IMR-90 (cell line): ENCODE measurements around the gene APPL2. TPM values are rescaled to one million over a fixed set of nuclear protein-coding genes. Genes with fewer than 3 reads are reported as not detected.
"Not testable (repeated sequence)": the region's sequence is repeated elsewhere in the genome, so short reads cannot be mapped to it uniquely, and the experiment has no call there.

Source experiments
- ATAC-seq: fragments of 200-7000 bp; cut with Tn5 transposase; 2 replicates; pipeline ENCODE4 v1.9.1; 2020; ENCODE audit warnings: low read depth, mild to moderate bottlenecking, moderate library complexity
- BruUV-seq: library from RNA; stranded (reverse); fragments of 400-500 nt; replicated peaks from 2 replicates; lab custom pipeline; 2021; lab: Mats Ljungman, UMichigan
- CTCF ChIA-PET: fragments of 300-600 bp; formaldehyde crosslinking; extraction: SDS; loops from one replicate; lab custom pipeline; 2021; ENCODE audit warnings: antibody characterized with exemption; lab: Yijun Ruan, JAX
- POLR2A ChIA-PET: fragments of 300-600 bp; sonication (Branson Sonifier 250); formaldehyde crosslinking; loops from one replicate; lab custom pipeline; 2022; ENCODE audit warnings: antibody characterized with exemption; ENCODE audit not compliant: unreplicated experiment; lab: Charles Lee
- DNase-seq: peaks from one replicate; pipeline ENCODE4 v3.0.0; 2013
- H2AFZ ChIP-seq: replicated peaks from 2 replicates; pipeline ENCODE3; 2013; ENCODE audit warnings: low read length, mild to moderate bottlenecking; ENCODE audit not compliant: poor library complexity
- H2AK5ac ChIP-seq: 2 replicates; pipeline ENCODE4 v1.6.1; 2013; ENCODE audit warnings: low read depth, low read length, inconsistent platforms
- H2AK9ac ChIP-seq: replicated peaks from 2 replicates; pipeline ENCODE3; 2013; ENCODE audit warnings: mild to moderate bottlenecking, low read depth, low read length, moderate library complexity; ENCODE audit not compliant: poor library complexity
- H2BK120ac ChIP-seq: 2 replicates; pipeline ENCODE4 v1.6.1; 2013; ENCODE audit warnings: low read depth, low read length, inconsistent platforms
- H2BK15ac ChIP-seq: 3 replicates; pipeline ENCODE4 v1.6.1; 2013; ENCODE audit warnings: low read depth, low read length, inconsistent platforms
- H2BK20ac ChIP-seq: 2 replicates; pipeline ENCODE4 v1.6.1; 2013; ENCODE audit warnings: low read depth, mild to moderate bottlenecking, inconsistent platforms, low read length, moderate library complexity
- H2BK5ac ChIP-seq: 2 replicates; pipeline ENCODE4 v1.6.1; 2013; ENCODE audit warnings: mild to moderate bottlenecking, low read depth, low read length, inconsistent platforms; ENCODE audit not compliant: poor library complexity, severe bottlenecking
- H3K14ac ChIP-seq: replicated peaks from 2 replicates; pipeline ENCODE4 v1.6.1; 2013; ENCODE audit warnings: low read depth, low read length, inconsistent platforms
- H3K18ac ChIP-seq: 2 replicates; pipeline ENCODE4 v1.6.1; 2013; ENCODE audit warnings: low read depth, low read length, control low read depth
- H3K23ac ChIP-seq: 2 replicates; pipeline ENCODE4 v1.6.1; 2013; ENCODE audit warnings: low read depth, low read length, inconsistent platforms
- H3K27ac ChIP-seq: 2 replicates; pipeline ENCODE4 v1.5.1; 2013; ENCODE audit warnings: mild to moderate bottlenecking, control low read depth, low read length; ENCODE audit not compliant: insufficient read depth
- H3K27me3 ChIP-seq: 2 replicates; pipeline ENCODE4 v1.6.1; 2013; ENCODE audit warnings: low read length; ENCODE audit not compliant: control insufficient read depth, insufficient read depth
- H3K36me3 ChIP-seq: 2 replicates; pipeline ENCODE4 v1.6.1; 2013; ENCODE audit warnings: low read length, mixed read lengths; ENCODE audit not compliant: control insufficient read depth, insufficient read depth
- H3K4ac ChIP-seq: 2 replicates; pipeline ENCODE4 v1.6.1; 2013; ENCODE audit warnings: low read depth, low read length, inconsistent platforms
- H3K4me1 ChIP-seq: 2 replicates; pipeline ENCODE4 v1.6.1; 2013; ENCODE audit warnings: low read length, mixed read lengths; ENCODE audit not compliant: control insufficient read depth, insufficient read depth
- H3K4me2 ChIP-seq: 2 replicates; pipeline ENCODE4 v1.6.1; 2013; ENCODE audit warnings: low read depth, mild to moderate bottlenecking, control low read depth, low read length, moderate library complexity
- H3K4me3 ChIP-seq: 2 replicates; pipeline ENCODE4 v1.5.1; 2013; ENCODE audit warnings: low read depth, mild to moderate bottlenecking, control low read depth, low read length, moderate library complexity; ENCODE audit not compliant: insufficient read depth
- H3K56ac ChIP-seq: 2 replicates; pipeline ENCODE4 v1.6.1; 2013; ENCODE audit warnings: low read length, inconsistent platforms; ENCODE audit not compliant: insufficient read depth; ENCODE audit errors: extremely low read depth
- H3K79me1 ChIP-seq, 2 experiments: 2 replicates each; pipeline ENCODE4 v1.6.1; 2013; ENCODE audit warnings: low read length in 2 of 2, inconsistent platforms in 1 of 2, low read depth in 1 of 2
- H3K9ac ChIP-seq: 2 replicates; pipeline ENCODE4 v1.6.1; 2013; ENCODE audit warnings: low read depth, low read length, control low read depth
- H3K9me1 ChIP-seq: 2 replicates; pipeline ENCODE4 v1.6.1; 2013; ENCODE audit warnings: low read length, inconsistent platforms; ENCODE audit not compliant: insufficient read depth
- H3K9me3 ChIP-seq: 2 replicates; pipeline ENCODE4 v1.6.1; 2013; ENCODE audit warnings: low read length; ENCODE audit not compliant: control insufficient read depth, insufficient read depth
- H4K20me1 ChIP-seq: 2 replicates; pipeline ENCODE4 v1.6.1; 2013; ENCODE audit warnings: low read length, inconsistent platforms; ENCODE audit not compliant: insufficient read depth
- H4K5ac ChIP-seq: 2 replicates; pipeline ENCODE4 v1.6.1; 2013; ENCODE audit warnings: mild to moderate bottlenecking, low read depth, low read length, control low read depth
- H4K8ac ChIP-seq, 2 experiments: 2 replicates each; pipeline ENCODE4 v1.6.1; 2013; ENCODE audit warnings: low read depth in 2 of 2, low read length in 2 of 2, control low read depth in 1 of 2, inconsistent platforms in 1 of 2
- H4K91ac ChIP-seq: 2 replicates; pipeline ENCODE4 v1.6.1; 2013; ENCODE audit warnings: low read depth, low read length, inconsistent platforms; ENCODE audit not compliant: insufficient read depth
- WGBS, 2 experiments: methylation state at CpG; one replicate each; pipeline versions ENCODE4 v1.1.5 to v1.1.7; 2013; ENCODE audit warnings: missing lambda C conversion rate in 2 of 2; ENCODE audit not compliant: insufficient read length in 1 of 2; ENCODE audit errors: extremely low coverage in 2 of 2; 5-methylcytosine and 5-hydroxymethylcytosine counted together
- dilution Hi-C: fragments of 300-500 bp; cut with HindIII; formaldehyde crosslinking; loops from one replicate; pipeline ENCODE4 v1.14.3; 2018; ENCODE audit warnings: low sequenced_read_pairs; ENCODE audit not compliant: unreplicated experiment
- in situ Hi-C: fragments of 300-500 bp; cut with MboI; formaldehyde crosslinking; loops from 3 replicates; pipeline ENCODE4 v1.14.3; 2019; ENCODE audit warnings: low sequenced_read_pairs, inconsistent platforms, mixed read lengths
- intact Hi-C: fragments of 100-400 bp; cut with micrococcal nuclease; formaldehyde crosslinking; loops from 2 replicates; pipeline ENCODE4 v1.10.0; 2022
- polyA plus RNA-seq, 3 experiments: library from polyadenylated mRNA; depleted of rRNA; stranded (reverse); fragments of >200 nt; gene quantifications; 2 replicates each; pipeline ENCODE4 v1.2.3, GENCODE V29; 2012; ENCODE audit warnings: low replicate concordance in 1 of 3
- total RNA-seq: library from RNA; depleted of rRNA; stranded (reverse); fragments of >200 nt; gene quantifications from 2 replicates; pipeline ENCODE4 v1.2.3, GENCODE V29; 2012

APPL2 gene
- total and polyA plus RNA-seq, 2 of the 4 experiments (the other 2 are of a cell fraction) = 42.3 to 65.8 TPM

GRCh38 chr12:105245776-105246427 lies 9.9 kb upstream of the APPL2 start:
- not testable (repeated sequence) for H4K91ac ChIP-seq

More at GRCh38 chr12:105245776-105246427, 9.9 kb upstream of the APPL2 start:
- H3K9me1 ChIP-seq, H3K18ac ChIP-seq, H3K56ac ChIP-seq, H3K27ac ChIP-seq, H4K8ac ChIP-seq, H3K23ac ChIP-seq, H4K5ac ChIP-seq, DNase-seq, H2BK15ac ChIP-seq, H3K36me3 ChIP-seq, H2AK5ac ChIP-seq, H3K4me3 ChIP-seq, H2AFZ ChIP-seq, H3K4me1 ChIP-seq, H3K4ac ChIP-seq, H3K9me3 ChIP-seq, H3K27me3 ChIP-seq, H3K14ac ChIP-seq, dilution Hi-C loops, H3K9ac ChIP-seq, H2AK9ac ChIP-seq, intact Hi-C loops, in situ Hi-C loops, H3K79me1 ChIP-seq, H4K20me1 ChIP-seq, ATAC-seq, H2BK120ac ChIP-seq, H2BK20ac ChIP-seq, BruUV-seq, H3K4me2 ChIP-seq, H2BK5ac ChIP-seq, POLR2A ChIA-PET: not testable (repeated sequence)
- 95% methylated on average over 11 of the region's 20 CpGs; no CpG with 5 or more reads in 1 of the 2 experiments for WGBS, 2 experiments
- CTCF ChIA-PET = interaction anchor here (1.2 kb wide), 1 partner anchor 10 kb away, joined by 3 read pairs; the partner anchor contains the start of gene APPL2
